Loucy (cell line): ENCODE measurements around the gene DEPDC4.

ENCODE experiments used
- H2AFZ ChIP-seq: fragments of 200-600 bp; sonication (generic); 2 replicates; pipeline ENCODE4 v1.6.0; 2016; ENCODE audit warnings: antibody characterized with exemption, mild to moderate bottlenecking, low read length, moderate library complexity
- H3F3A ChIP-seq: fragments of 200-600 bp; 2 replicates; pipeline ENCODE4 v1.6.0; 2016; ENCODE audit warnings: antibody characterized with exemption, low read depth, mild to moderate bottlenecking
- H3K27me3 ChIP-seq: fragments of 200-600 bp; sonication (generic); 2 replicates; pipeline ENCODE4 v1.6.1; 2014; ENCODE audit warnings: low read length, mild to moderate bottlenecking; ENCODE audit not compliant: insufficient read depth, poor library complexity, severe bottlenecking
- H3K36me3 ChIP-seq: fragments of 200-600 bp; sonication (generic); 2 replicates; pipeline ENCODE4 v1.6.1; 2016; ENCODE audit warnings: low read length; ENCODE audit not compliant: insufficient read depth
- H3K4me1 ChIP-seq: fragments of 200-600 bp; sonication (generic); 2 replicates; pipeline ENCODE4 v1.5.1; 2014; ENCODE audit warnings: low read length, mild to moderate bottlenecking; ENCODE audit not compliant: insufficient read depth, poor library complexity, severe bottlenecking
- H3K4me2 ChIP-seq: fragments of 200-600 bp; sonication (generic); 2 replicates; pipeline ENCODE4 v1.6.0; 2014; ENCODE audit warnings: antibody characterized with exemption, low read length, low read depth, mild to moderate bottlenecking; ENCODE audit not compliant: poor library complexity, severe bottlenecking
- H3K4me3 ChIP-seq: fragments of 200-600 bp; sonication (generic); 2 replicates; pipeline ENCODE4 v1.5.1; 2014; ENCODE audit warnings: low read length, mild to moderate bottlenecking, mixed read lengths; ENCODE audit not compliant: poor library complexity, severe bottlenecking
- H3K79me2 ChIP-seq: fragments of 200-600 bp; sonication (generic); 2 replicates; pipeline ENCODE4 v1.6.1; 2014; ENCODE audit warnings: low read length; ENCODE audit not compliant: insufficient read depth
- H3K9ac ChIP-seq: fragments of 200-600 bp; sonication (generic); 2 replicates; pipeline ENCODE4 v1.6.0; 2014; ENCODE audit warnings: mild to moderate bottlenecking, low read depth, low read length, moderate library complexity; ENCODE audit not compliant: poor library complexity, severe bottlenecking
- H3K9me2 ChIP-seq: fragments of 200-600 bp; sonication (generic); replicated peaks from 2 replicates; pipeline ENCODE4 v1.6.1; 2016; ENCODE audit warnings: low read depth, low read length, mixed read lengths
- H3K9me3 ChIP-seq: fragments of 200-600 bp; sonication (generic); 2 replicates; pipeline ENCODE4 v1.6.1; 2014; ENCODE audit warnings: mild to moderate bottlenecking, antibody characterized with exemption, low read length, low read depth; ENCODE audit not compliant: insufficient read depth
- H4K20me1 ChIP-seq: fragments of 200-600 bp; sonication (generic); 2 replicates; pipeline ENCODE4 v1.6.0; 2014; ENCODE audit warnings: antibody characterized with exemption, low read length, mild to moderate bottlenecking; ENCODE audit not compliant: insufficient read depth, poor library complexity, severe bottlenecking
- CTCF ChIP-seq: fragments of 200-600 bp; sonication (generic); conservative IDR thresholded peaks from 2 replicates; pipeline ENCODE4 v1.5.1; 2014; ENCODE audit warnings: mild to moderate bottlenecking, antibody characterized with exemption, low read length
- EZH2phosphoT487 ChIP-seq: fragments of 200-600 bp; IDR thresholded peaks from 2 replicates; pipeline ENCODE4 v1.6.1; 2018; ENCODE audit warnings: antibody characterized with exemption, mild to moderate bottlenecking, moderate library complexity, borderline replicate concordance

Gene DEPDC4

DNA sequence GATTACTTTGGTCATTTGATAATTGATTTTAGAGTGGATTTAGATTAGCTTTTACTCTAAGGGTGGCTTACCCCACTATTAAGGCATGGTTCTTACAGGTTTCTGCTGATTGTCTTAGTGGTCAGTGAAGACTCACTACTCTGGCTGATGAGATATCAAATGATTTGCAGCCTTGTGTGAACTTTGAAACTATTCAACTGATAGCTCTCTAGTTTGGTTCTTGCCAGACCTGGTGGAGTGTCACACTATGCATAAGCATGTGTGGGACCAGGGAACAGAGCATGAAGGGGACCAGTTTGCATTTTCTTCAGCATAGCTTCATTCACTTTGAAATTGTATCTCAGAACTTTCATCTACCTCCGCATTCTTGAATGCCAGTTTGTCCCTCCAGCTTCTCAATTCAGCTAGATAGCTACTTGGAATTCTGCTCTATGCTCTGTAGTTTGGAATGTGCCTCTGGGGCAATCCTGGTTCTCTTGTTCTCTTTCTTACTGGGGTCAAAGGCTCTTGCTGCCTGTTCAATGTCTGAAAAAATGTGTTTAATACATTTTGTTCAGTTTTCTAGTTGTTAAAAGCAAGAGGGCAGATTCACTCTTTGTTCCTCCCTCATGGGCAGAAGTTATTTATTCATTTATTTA is 12.8 kb upstream of the DEPDC4 start:
- H3K36me3 ChIP-seq: peaks cover 19% of the 10 kb centered on the region; the same call in 1 of the 2 replicates
- peaks cover 22% of the 10 kb centered on the region for H4K20me1 ChIP-seq
- no peaks in the 10 kb centered on the region for H3F3A ChIP-seq
- H2AFZ ChIP-seq: no peak overlapping the region
- H3K79me2 ChIP-seq: peaks cover 65% of the 10 kb centered on the region
- H3K4me1 ChIP-seq: peaks cover 7% of the 10 kb centered on the region
- no peak for TF ChIP-seq EZH2phosphoT487
- TF ChIP-seq CTCF: no peak
- no peak overlapping the region for H3K4me3 ChIP-seq
- no peaks in the 10 kb centered on the region for H3K27me3 ChIP-seq
- no peaks in the 10 kb centered on the region for H3K9me2 ChIP-seq
- no peak overlapping the region for H3K9ac ChIP-seq
- H3K4me2 ChIP-seq: no peak overlapping the region
- no peaks in the 10 kb centered on the region for H3K9me3 ChIP-seq

DNA sequence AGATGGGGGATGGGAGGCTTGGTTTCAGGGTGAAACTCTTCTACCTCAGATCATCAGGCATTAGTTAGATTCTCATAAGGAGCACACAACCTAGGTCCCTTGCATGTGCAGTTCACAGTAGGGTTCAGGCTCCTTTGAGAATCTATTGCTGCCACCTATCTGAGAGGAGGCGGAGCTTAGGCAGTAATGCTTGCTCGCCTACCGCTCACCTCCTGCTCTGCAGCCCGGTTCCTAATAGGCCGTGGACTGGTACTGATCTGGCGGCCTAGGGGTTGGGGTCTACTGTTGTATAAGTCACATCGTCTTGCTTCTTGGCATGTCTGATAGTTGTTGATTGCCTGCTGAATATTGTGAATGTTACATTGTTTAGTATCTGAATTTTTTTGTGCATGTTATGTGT is 12.3 kb upstream of the DEPDC4 start:
- TF ChIP-seq EZH2phosphoT487 (no peak), CTCF (no peak)
- Histone ChIP-seq H2AFZ (no peak overlapping the region), H3K36me3 (peaks cover 14% of the 10 kb centered on the region; the same call in 1 of the 2 replicates), H4K20me1 (peaks cover 27% of the 10 kb centered on the region), H3K9me3 (no peaks in the 10 kb centered on the region), H3K9me2 (no peaks in the 10 kb centered on the region), H3K4me2 (no peak overlapping the region), H3K27me3 (no peaks in the 10 kb centered on the region), H3K4me1 (peaks cover 13% of the 10 kb centered on the region), H3K9ac (no peak overlapping the region), H3K79me2 (peaks cover 70% of the 10 kb centered on the region), H3F3A (no peaks in the 10 kb centered on the region), H3K4me3 (no peak overlapping the region)

DNA sequence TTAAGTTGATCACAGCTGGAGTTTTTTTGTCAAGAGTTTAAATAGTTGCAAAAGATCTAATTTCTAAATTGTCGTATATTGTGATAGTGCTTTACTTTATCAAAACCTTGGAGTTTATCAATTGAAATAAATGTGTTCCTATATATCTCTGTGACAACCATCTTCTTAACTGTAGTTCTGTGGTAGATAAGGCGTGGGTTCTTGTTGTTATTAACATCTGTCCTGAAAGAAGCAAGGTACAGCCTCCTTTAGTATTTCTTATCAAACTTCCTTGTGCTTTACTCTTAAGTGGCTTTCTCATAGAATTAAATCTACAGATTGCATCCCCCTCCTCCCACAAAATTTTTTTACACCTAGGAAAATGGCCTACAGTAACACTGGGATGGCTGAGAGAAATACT is 7.4 kb upstream of the DEPDC4 start:
- Histone ChIP-seq H3K9me2 (no peaks in the 10 kb centered on the region), H3K4me1 (peaks cover 57% of the 10 kb centered on the region), H3K79me2 (peaks cover 94% of the 10 kb centered on the region), H2AFZ (no peak overlapping the region), H3K9ac (no peak overlapping the region), H3K36me3 (no peaks in the 10 kb centered on the region), H4K20me1 (peaks cover 68% of the 10 kb centered on the region), H3K4me2 (peak overlapping the region; percentile 73), H3K4me3 (peak overlapping the region; percentile 99), H3K27me3 (no peaks in the 10 kb centered on the region), H3F3A (no peaks in the 10 kb centered on the region), H3K9me3 (no peaks in the 10 kb centered on the region)
- no peak for TF ChIP-seq CTCF
